Measurements from ENCODE around the gene ALG12.

DNA sequence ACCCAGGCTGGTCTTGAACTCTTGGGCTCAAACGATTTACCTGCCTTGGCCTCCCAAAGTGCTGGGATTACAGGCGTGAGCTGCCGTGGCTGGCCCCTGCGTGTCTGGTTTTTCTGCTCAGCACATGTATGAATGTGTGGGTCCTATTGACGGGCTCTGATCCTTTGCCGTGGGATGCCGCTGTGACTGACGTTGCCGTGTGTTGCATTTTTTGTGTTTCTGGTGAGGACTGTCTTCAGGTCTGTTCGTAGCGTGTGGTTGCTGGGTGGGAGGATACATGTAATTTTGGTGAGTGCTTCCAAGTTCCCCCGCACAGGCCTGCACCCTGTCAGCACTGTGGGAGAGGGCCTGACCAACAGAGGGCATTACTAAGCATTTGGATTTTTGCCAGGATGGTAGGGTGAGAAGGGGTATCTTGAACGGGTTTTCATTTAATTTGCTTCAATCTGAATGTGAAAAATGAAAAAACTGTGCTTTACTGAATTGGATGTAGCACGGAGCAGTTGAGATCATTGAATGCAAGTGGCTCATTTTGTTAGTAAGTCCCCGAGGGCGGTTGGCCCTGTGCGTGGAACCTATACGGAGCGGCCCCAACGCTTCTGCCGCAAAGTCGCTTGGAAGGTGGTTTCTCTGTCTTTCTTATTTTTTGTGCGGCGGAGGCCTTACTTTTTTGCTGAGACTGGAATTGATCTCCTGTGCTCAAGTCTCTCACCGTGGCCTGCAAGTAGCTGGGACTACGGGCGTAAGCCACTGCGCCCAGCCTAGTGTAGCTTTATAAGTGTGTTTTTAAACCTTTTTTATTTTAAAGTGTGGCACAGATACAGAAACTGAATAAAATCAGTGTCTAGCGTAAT is 56.4 kb downstream of the ALG12 start:
- TF ChIP-seq, protein P1, sequence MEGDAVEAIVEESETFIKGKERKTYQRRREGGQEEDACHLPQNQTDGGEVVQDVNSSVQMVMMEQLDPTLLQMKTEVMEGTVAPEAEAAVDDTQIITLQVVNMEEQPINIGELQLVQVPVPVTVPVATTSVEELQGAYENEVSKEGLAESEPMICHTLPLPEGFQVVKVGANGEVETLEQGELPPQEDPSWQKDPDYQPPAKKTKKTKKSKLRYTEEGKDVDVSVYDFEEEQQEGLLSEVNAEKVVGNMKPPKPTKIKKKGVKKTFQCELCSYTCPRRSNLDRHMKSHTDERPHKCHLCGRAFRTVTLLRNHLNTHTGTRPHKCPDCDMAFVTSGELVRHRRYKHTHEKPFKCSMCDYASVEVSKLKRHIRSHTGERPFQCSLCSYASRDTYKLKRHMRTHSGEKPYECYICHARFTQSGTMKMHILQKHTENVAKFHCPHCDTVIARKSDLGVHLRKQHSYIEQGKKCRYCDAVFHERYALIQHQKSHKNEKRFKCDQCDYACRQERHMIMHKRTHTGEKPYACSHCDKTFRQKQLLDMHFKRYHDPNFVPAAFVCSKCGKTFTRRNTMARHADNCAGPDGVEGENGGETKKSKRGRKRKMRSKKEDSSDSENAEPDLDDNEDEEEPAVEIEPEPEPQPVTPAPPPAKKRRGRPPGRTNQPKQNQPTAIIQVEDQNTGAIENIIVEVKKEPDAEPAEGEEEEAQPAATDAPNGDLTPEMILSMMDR (IDR thresholded peaks at IDR 0.05; ENCODE audit: low read depth, low read length): peak; percentile 39
- no peak for TF ChIP-seq MYC (IDR thresholded peaks at IDR 0.05; ENCODE audit: low read depth, low read length)
- no peak for TF ChIP-seq MAX (IDR thresholded peaks at IDR 0.05; ENCODE audit: low read depth, low read length)
- no peak for TF ChIP-seq POLR2A (IDR thresholded peaks at IDR 0.05; ENCODE audit: extremely low read depth, insufficient read length)

Measured in NB4 (cell line).